WTC11 (cell line): ENCODE measurements around the gene CPNE6.

Experiments
- CREB1 ChIP-seq: sonication (generic); formaldehyde crosslinking; IDR thresholded peaks from 2 replicates; pipeline ENCODE4 v1.8.0; 2023; ENCODE audit warnings: mild to moderate bottlenecking, missing genetic modification reagents
- CTCF ChIP-seq: fragments of 200-600 bp; IDR thresholded peaks from 2 replicates; pipeline ENCODE4 v1.8.0; 2022; ENCODE audit warnings: antibody characterized with exemption
- E2F5 ChIP-seq: sonication (generic); formaldehyde crosslinking; IDR thresholded peaks from 2 replicates; pipeline ENCODE4 v1.8.1; 2022; ENCODE audit warnings: mild to moderate bottlenecking, moderate library complexity, missing genetic modification reagents
- EMX1 ChIP-seq: fragments of 250-450 bp; sonication (Bioruptor Pico); IDR thresholded peaks from 2 replicates; pipeline ENCODE4 v1.8.0; 2021; ENCODE audit warnings: mild to moderate bottlenecking
- FOXK1 ChIP-seq: sonication (generic); formaldehyde crosslinking; IDR thresholded peaks from 2 replicates; pipeline ENCODE4 v1.8.0; 2022; ENCODE audit warnings: mild to moderate bottlenecking, moderate library complexity, missing genetic modification reagents
- JAZF1 ChIP-seq: fragments of 250-450 bp; sonication (Bioruptor Pico); IDR thresholded peaks from 2 replicates; pipeline ENCODE4 v1.9.0; 2021; ENCODE audit warnings: moderate library complexity, mild to moderate bottlenecking, inconsistent platforms
- MAX ChIP-seq: sonication (generic); formaldehyde crosslinking; IDR thresholded peaks from 2 replicates; pipeline ENCODE4 v1.8.0; 2022; ENCODE audit warnings: mild to moderate bottlenecking, missing genetic modification reagents
- NR2C2 ChIP-seq: sonication (generic); formaldehyde crosslinking; IDR thresholded peaks from 2 replicates; pipeline ENCODE4 v1.8.0; 2022; ENCODE audit warnings: mild to moderate bottlenecking, missing genetic modification reagents
- OVOL2 ChIP-seq: fragments of 250-450 bp; sonication (Bioruptor Pico); IDR thresholded peaks from 2 replicates; pipeline ENCODE4 v1.9.0; 2021; ENCODE audit warnings: mild to moderate bottlenecking, borderline replicate concordance
- TCF7 ChIP-seq: sonication (generic); formaldehyde crosslinking; IDR thresholded peaks from 2 replicates; pipeline ENCODE4 v1.8.0; 2022; ENCODE audit warnings: mild to moderate bottlenecking, low read depth, missing genetic modification reagents, moderate library complexity
- USF1 ChIP-seq: sonication (generic); formaldehyde crosslinking; IDR thresholded peaks from 2 replicates; pipeline ENCODE4 v1.8.0; 2022; ENCODE audit warnings: mild to moderate bottlenecking, missing genetic modification reagents
- ZNF317 ChIP-seq: sonication (generic); formaldehyde crosslinking; IDR thresholded peaks from 2 replicates; pipeline ENCODE4 v1.8.1; 2023; ENCODE audit warnings: low read depth, mild to moderate bottlenecking, moderate library complexity, missing genetic modification reagents, borderline replicate concordance
- TF ChIP-seq, protein P1 (sequence below): sonication (generic); formaldehyde crosslinking; IDR thresholded peaks from 2 replicates; pipeline ENCODE4 v1.8.1; 2023; ENCODE audit warnings: mild to moderate bottlenecking, missing genetic modification reagents, moderate library complexity

DNA sequence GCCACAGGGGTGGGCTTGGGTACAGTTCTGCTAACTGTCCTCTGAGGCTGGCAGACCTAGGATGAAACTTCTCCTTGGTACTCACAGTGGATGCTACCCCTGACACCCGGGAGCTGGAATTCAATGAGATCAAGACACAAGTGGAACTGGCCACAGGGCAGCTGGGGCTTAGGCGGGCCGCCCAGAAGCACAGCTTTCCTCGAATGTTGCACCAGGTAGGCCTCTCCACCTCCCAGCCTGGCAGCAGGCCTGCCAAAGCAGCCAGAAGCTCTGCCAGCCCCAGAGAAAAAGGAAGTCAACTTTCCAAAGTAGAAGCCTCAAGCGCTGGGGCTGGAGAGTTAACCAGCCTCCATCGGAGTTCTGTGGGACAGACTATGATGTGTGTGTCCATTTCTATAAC is 45.8 kb downstream of the CPNE6 start:
- TF ChIP-seq MAX (CRISPR knock-in tag), result no peak
- TF ChIP-seq CTCF, result no peak
- no peak for TF ChIP-seq TCF7 (CRISPR knock-in tag)
- TF ChIP-seq, protein P1, sequence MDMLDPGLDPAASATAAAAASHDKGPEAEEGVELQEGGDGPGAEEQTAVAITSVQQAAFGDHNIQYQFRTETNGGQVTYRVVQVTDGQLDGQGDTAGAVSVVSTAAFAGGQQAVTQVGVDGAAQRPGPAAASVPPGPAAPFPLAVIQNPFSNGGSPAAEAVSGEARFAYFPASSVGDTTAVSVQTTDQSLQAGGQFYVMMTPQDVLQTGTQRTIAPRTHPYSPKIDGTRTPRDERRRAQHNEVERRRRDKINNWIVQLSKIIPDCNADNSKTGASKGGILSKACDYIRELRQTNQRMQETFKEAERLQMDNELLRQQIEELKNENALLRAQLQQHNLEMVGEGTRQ (CRISPR knock-in tag), result no peak
- TF ChIP-seq CREB1 (CRISPR knock-in tag), result no peak
- TF ChIP-seq NR2C2 (CRISPR knock-in tag), result no peak
- TF ChIP-seq USF1, result no peak
- TF ChIP-seq FOXK1 (CRISPR knock-in tag), result no peak
- no peak for TF ChIP-seq EMX1
- no peak for TF ChIP-seq JAZF1 (CRISPR knock-in tag)
- no peak for TF ChIP-seq E2F5 (CRISPR knock-in tag)
- TF ChIP-seq ZNF317 (CRISPR knock-in tag), result no peak
- no peak for TF ChIP-seq OVOL2 (CRISPR knock-in tag)
